Measurements from ENCODE around the gene HOXB4. TPM values are rescaled to one million over a fixed set of nuclear protein-coding genes. Genes with fewer than 3 reads are reported as not detected.

Gene HOXB4
- polyA plus RNA-seq, 1 of the 3 experiments (the other 2 are of a cell fraction) = 0.03 TPM

DNA sequence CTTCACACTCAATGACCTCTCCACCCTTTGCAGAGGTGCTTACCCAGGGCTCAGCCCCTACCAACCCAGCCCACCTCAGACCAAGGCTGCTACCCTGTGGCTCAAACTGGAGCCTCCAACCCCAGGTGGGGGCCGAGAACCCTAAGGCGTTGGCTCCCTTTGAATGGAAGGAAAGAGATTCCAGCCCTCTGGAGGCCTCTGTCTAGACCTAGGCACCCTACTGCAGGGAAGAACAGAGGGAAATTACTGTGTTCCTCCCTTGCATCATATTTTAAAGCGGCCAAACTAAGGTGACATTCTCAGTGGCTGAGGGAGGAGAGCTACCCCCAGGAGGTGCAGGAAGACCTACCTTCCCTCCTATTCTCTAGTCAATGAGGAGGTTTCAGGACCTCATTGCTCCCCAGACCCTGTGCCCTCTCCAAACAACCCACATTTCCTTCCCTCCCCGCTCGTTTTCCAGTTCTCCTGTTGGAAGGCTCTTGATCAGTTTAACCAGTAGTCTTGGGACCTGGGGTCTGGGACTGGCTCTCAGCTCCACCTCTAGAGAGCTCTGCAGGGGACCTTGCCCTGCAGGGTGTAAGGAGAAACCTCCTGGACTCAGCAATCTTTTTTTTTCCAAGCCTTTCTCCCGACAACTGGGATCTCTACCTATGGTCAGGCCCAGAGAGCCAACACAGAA is 42.5 kb upstream of the HOXB4 start:
- Histone ChIP-seq H4K20me1 (ENCODE audit: insufficient read depth) (peaks cover 20% of the 10 kb centered on the region), H3K36me3 (replicated peaks in 1 of 2; ENCODE audit: control insufficient read depth in 1 of 2, insufficient read depth in 2 of 2, low read length in 1 of 2) (no peaks in the 10 kb centered on the region), H2AFZ (ENCODE audit: low read depth) (no peak overlapping the region), H3K4me3 (ENCODE audit: low read depth in 2 of 2, low read length in 1 of 2) (no peak overlapping the region), H3K9me3 (no peaks in the 10 kb centered on the region), H3K9ac (no peak overlapping the region), H3K27ac (ENCODE audit: low read depth in 2 of 2, low read length in 1 of 2) (no peak overlapping the region), H3K9me2 (no peaks in the 10 kb centered on the region), H3F3A (replicated peaks; ENCODE audit: insufficient read depth) (no peaks in the 10 kb centered on the region), H3K79me2 (ENCODE audit: insufficient read depth) (no peaks in the 10 kb centered on the region), H3K4me1 (ENCODE audit: control insufficient read depth in 1 of 2, insufficient read depth in 2 of 2, low read depth in 1 of 2, low read length in 1 of 2) (no peaks in the 10 kb centered on the region), H3K4me2 (no peak overlapping the region), H3K27me3 (ENCODE audit: insufficient read depth) (peaks cover 100% of the 10 kb centered on the region)
- TF ChIP-seq NRF1 (IDR thresholded peaks at IDR 0.05; ENCODE audit: low read depth, low read length) (no peak), MEF2A (IDR thresholded peaks at IDR 0.05; ENCODE audit: borderline replicate concordance, low read depth) (no peak), GABPA (IDR thresholded peaks at IDR 0.05; ENCODE audit: low read depth) (no peak), CHD2 (IDR thresholded peaks at IDR 0.05; ENCODE audit: low read length, partially characterized antibody) (no peak), TCF12 (IDR thresholded peaks at IDR 0.05) (no peak), TEAD4 (IDR thresholded peaks at IDR 0.05; ENCODE audit: borderline replicate concordance, insufficient read depth) (no peak), SIN3A (IDR thresholded peaks at IDR 0.05; ENCODE audit: borderline replicate concordance, low read depth, low read length) (no peak)
- TF ChIP-seq, protein P1, sequence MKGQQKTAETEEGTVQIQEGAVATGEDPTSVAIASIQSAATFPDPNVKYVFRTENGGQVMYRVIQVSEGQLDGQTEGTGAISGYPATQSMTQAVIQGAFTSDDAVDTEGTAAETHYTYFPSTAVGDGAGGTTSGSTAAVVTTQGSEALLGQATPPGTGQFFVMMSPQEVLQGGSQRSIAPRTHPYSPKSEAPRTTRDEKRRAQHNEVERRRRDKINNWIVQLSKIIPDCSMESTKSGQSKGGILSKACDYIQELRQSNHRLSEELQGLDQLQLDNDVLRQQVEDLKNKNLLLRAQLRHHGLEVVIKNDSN (IDR thresholded peaks at IDR 0.05; ENCODE audit: borderline replicate concordance, low read depth) = no peak
- no peak for DNase-seq
- 15% methylated on average over 6 of the region's 6 CpGs for WGBS (ENCODE audit: low lambda C conversion rate)
- CTCF ChIA-PET = interaction anchor here (0.6 to 7.6 kb wide), 9 partner anchors 16 to 356 kb away, joined by 3 to 59 read pairs (median 3); partner anchors contain the start of gene HOXB5
- POLR2A ChIA-PET = no interaction called here

DNA sequence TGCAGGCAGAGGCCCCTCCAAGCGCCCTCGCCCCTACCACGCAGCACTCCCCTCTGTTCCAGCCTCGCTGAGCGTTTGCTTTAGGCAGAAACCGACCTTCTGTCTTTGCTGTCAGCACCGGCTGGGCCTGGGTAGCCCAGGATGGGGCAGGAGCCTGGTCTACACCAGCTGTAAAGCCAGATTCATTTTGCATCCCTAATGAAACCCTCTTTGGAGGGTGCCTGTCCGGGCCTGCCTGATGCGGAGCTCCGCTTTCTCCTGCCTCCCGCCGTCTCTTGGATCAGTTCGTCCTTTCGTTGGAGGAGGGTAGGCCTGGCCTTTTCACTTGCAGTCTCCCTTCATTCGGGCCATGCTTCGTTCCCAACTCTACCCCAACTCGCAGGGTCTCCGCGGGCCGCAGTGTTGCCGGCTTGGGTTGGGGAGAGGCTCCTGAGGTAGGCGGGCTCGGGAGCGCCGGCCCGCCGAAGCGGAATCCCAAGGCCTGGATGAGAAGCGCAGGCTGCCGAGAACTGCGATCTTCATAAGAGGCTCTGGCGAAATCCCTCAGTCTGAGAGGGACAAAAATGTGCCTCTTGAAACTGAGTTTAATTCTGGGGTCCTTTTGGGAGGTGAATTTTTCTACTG is 41.8 kb upstream of the HOXB4 start:
- Histone ChIP-seq H4K20me1 (ENCODE audit: insufficient read depth) (peaks cover 25% of the 10 kb centered on the region), H3K9me2 (no peaks in the 10 kb centered on the region), H3K4me1 (ENCODE audit: control insufficient read depth in 1 of 2, insufficient read depth in 2 of 2, low read depth in 1 of 2, low read length in 1 of 2) (no peaks in the 10 kb centered on the region), H3K4me3 (ENCODE audit: low read depth in 2 of 2, low read length in 1 of 2) (no peak overlapping the region), H3K36me3 (replicated peaks in 1 of 2; ENCODE audit: control insufficient read depth in 1 of 2, insufficient read depth in 2 of 2, low read length in 1 of 2) (no peaks in the 10 kb centered on the region), H2AFZ (ENCODE audit: low read depth) (0 out of 2 replicates have a peak overlapping the region, but pooled peaks have one; percentile 17), H3K4me2 (peak overlapping the region; percentile 12; the same call in 1 of the 2 replicates), H3K9ac (no peak overlapping the region), H3K27ac (ENCODE audit: low read depth in 2 of 2, low read length in 1 of 2) (no peak overlapping the region), H3K79me2 (ENCODE audit: insufficient read depth) (no peaks in the 10 kb centered on the region), H3K9me3 (no peaks in the 10 kb centered on the region), H3K27me3 (ENCODE audit: insufficient read depth) (peaks cover 100% of the 10 kb centered on the region), H3F3A (replicated peaks; ENCODE audit: insufficient read depth) (no peaks in the 10 kb centered on the region)
- CTCF ChIA-PET = interaction anchor here (0.9 to 5.9 kb wide), 12 partner anchors 9 to 448 kb away, joined by 3 to 59 read pairs (median 8); partner anchors contain the start of gene HOXB5
- WGBS (ENCODE audit: low lambda C conversion rate) = 23% methylated on average over 32 of the region's 32 CpGs
- DNase-seq = no peak
- POLR2A ChIA-PET = no interaction called here
- TF ChIP-seq EZH2phosphoT487 (IDR thresholded peaks at IDR 0.05; ENCODE audit: borderline replicate concordance, low read depth) (peak; percentile 76), FOXJ3 (CRISPR knock-in tag; IDR thresholded peaks at IDR 0.05) (no peak), NRF1 (IDR thresholded peaks at IDR 0.05; ENCODE audit: low read depth, low read length) (no peak), RAD21 (IDR thresholded peaks at IDR 0.05; ENCODE audit: low read length) (no peak)

All from SK-N-SH (cell line).